Measurements from ENCODE around the gene BFSP1.

The BFSP1 gene

DNA sequence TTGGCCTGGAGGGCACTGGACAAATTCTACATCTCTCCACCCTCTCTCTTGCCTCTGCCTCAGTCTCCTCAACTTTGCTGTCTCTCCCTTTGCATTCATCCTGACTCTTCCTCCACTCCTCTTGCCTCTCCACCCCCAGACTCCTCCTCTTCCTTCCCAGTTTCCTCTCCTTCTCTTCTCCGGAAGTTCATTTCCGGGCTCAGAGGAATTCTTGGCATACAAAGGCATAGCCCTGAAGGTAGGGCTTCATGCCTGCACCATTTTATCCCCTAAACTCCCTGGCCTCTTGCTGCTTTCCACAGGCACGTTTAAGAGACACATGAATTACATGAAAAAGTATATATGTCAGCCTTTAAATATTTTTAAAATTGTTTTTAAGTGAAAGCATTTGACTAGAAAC lies 10.6 kb downstream of the BFSP1 start:
- Histone ChIP-seq H3K27ac (replicated peaks) (no peak overlapping the region), H3K4me3 (replicated peaks; ENCODE audit: insufficient read depth, low read length) (no peak overlapping the region), H3K27me3 (ENCODE audit: insufficient read depth, poor library complexity, severe bottlenecking) (no peaks in the 10 kb centered on the region)
- TF ChIP-seq SPI1 (IDR thresholded peaks at IDR 0.05; ENCODE audit: borderline replicate concordance, low read depth) = no peak
- TF ChIP-seq POLR2AphosphoS5 (IDR thresholded peaks at IDR 0.05; ENCODE audit: low read depth) = no peak
- TF ChIP-seq CTCF (IDR thresholded peaks at IDR 0.05; ENCODE audit: insufficient read depth, low read length) = no peak
- TF ChIP-seq REST (IDR thresholded peaks at IDR 0.05; ENCODE audit: insufficient replicate concordance, low read depth) = no peak
- no peak for TF ChIP-seq GABPA (IDR thresholded peaks at IDR 0.05; ENCODE audit: low read depth)
- DNase-seq (ENCODE audit: low read depth in 1 of 2, low spot score in 1 of 2) = no peak

DNA sequence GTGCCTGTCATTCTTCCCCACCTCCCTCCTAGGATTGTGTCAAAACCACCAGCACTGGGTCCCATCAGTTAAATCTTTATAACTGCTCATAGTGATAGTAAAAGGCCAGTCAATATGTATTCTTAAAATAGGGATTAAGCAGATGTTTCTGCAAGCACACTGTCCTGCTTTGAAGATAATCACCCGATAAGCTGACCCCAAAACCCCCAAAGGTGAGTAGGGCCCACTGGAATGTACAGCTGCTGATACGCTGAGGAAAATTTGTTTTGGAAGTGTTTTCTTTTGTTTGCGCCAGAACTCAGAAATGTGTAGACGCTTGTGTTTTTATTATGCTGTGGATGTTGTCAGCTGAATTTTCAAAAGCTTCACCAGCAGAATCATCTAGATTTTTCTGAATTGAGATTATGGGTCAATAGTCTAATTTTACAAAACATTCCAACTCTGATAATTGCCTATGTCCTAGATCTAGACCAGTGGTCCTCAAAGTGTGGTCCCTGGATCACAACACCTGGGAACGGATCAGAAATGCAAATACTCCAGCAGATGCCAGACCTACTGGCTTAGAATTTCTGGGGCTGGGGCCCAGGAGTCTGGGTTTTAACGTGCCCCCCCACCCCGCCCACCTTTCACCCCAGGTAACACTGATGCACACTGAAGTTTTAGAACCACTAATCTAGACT lies 11.4 kb downstream of the BFSP1 start:
- no peak for TF ChIP-seq SPI1 (IDR thresholded peaks at IDR 0.05; ENCODE audit: borderline replicate concordance, low read depth)
- no peak for TF ChIP-seq REST (IDR thresholded peaks at IDR 0.05; ENCODE audit: insufficient replicate concordance, low read depth)
- no peak for TF ChIP-seq CTCF (IDR thresholded peaks at IDR 0.05; ENCODE audit: insufficient read depth, low read length)
- DNase-seq (ENCODE audit: low read depth in 1 of 2, low spot score in 1 of 2) = no peak
- Histone ChIP-seq H3K4me3 (replicated peaks; ENCODE audit: insufficient read depth, low read length) (no peak overlapping the region), H3K27ac (replicated peaks) (no peak overlapping the region), H3K27me3 (ENCODE audit: insufficient read depth, poor library complexity, severe bottlenecking) (no peaks in the 10 kb centered on the region)

DNA sequence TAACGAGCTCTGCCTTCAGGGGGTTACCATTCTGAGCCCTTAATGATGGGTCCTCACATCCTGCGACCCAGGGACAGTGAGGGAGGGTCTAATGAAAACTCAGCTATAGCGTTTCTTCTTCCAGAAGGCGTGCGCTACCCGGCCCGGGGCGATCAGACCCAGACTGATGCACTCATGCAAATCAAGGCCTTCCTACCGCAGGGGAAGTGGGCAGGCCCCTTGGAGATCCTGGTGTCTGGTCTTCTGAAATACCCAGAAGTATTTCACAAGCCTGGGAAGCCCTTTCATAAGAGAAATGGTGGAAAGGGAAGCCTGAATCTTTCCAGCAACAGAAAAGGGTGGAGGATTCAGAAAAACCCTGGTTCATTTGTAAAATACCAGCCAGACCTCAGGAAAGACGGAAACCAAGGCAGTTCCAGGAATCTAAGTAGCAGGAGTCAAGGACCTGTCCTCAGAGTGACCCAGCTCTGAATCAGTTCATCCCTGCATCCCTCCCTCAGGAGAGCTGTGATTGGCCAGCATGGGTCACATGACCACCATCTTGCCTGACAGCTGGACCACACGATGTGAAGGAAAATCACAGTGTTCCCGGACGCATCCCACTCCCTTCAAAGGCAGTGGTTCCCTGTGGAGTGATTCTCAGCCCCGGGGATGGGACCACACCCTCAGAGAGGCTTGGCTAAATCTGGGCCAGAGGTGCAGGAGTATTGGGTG lies 12.7 kb downstream of the BFSP1 start:
- H3K27me3 ChIP-seq (ENCODE audit: insufficient read depth, poor library complexity, severe bottlenecking) = no peaks in the 10 kb centered on the region
- TF ChIP-seq GABPA (IDR thresholded peaks at IDR 0.05; ENCODE audit: low read depth) = no peak
- TF ChIP-seq POLR2AphosphoS5 (IDR thresholded peaks at IDR 0.05; ENCODE audit: low read depth) = no peak
- no peak for TF ChIP-seq REST (IDR thresholded peaks at IDR 0.05; ENCODE audit: insufficient replicate concordance, low read depth)
- TF ChIP-seq SPI1 (IDR thresholded peaks at IDR 0.05; ENCODE audit: borderline replicate concordance, low read depth) = no peak
- TF ChIP-seq CTCF (IDR thresholded peaks at IDR 0.05; ENCODE audit: insufficient read depth, low read length) = no peak
- no peak overlapping the region for H3K4me3 ChIP-seq (replicated peaks; ENCODE audit: insufficient read depth, low read length)
- H3K27ac ChIP-seq (replicated peaks) = no peak overlapping the region
- DNase-seq (ENCODE audit: low read depth in 1 of 2, low spot score in 1 of 2) = no peak

Data from HL-60 (cell line).